IgD-negative memory B cell (primary cell): ENCODE measurements around the gene CARHSP1. TPM values are rescaled to one million over a fixed set of nuclear protein-coding genes. Genes with fewer than 3 reads are reported as not detected.

Experiments
- H3K27ac Mint-ChIP-seq, 3 donors: one replicate each; pipeline ENCODE4 v1.8.0; 2020 to 2022; ENCODE audit warnings: mild to moderate bottlenecking in 3 of 3, mixed read lengths in 3 of 3, moderate library complexity in 1 of 3
- H3K27me3 Mint-ChIP-seq: one replicate; pipeline ENCODE4 v1.8.0; 2021; ENCODE audit warnings: mixed read lengths
- H3K36me3 Mint-ChIP-seq: one replicate; pipeline ENCODE4 v1.8.0; 2020; ENCODE audit warnings: mild to moderate bottlenecking, mixed read lengths
- H3K4me1 Mint-ChIP-seq, 3 donors: one replicate each; pipeline ENCODE4 v1.8.0; 2020 to 2022; ENCODE audit warnings: mixed read lengths in 3 of 3, mild to moderate bottlenecking in 1 of 3
- H3K4me3 Mint-ChIP-seq, 4 donors: one replicate each; pipeline ENCODE4 v1.8.0; 2020 to 2022; ENCODE audit warnings: mild to moderate bottlenecking in 4 of 4, mixed read lengths in 4 of 4, moderate library complexity in 3 of 4
- H3K9me3 Mint-ChIP-seq, 3 donors: one replicate each; pipeline ENCODE4 v1.8.0; 2020 to 2021; ENCODE audit warnings: mixed read lengths in 3 of 3, mild to moderate bottlenecking in 1 of 3
- polyA plus RNA-seq: library from polyadenylated mRNA; unstranded; fragments of 300-500 nt; fragmentation: Illumina TruSeq; gene quantifications from one replicate; pipeline ENCODE4 v1.2.3, GENCODE V29; 2021

Gene CARHSP1
- polyA plus RNA-seq, 1 donor from 2014 or later = 36.4 TPM

GRCh38 chr16:8869212-8869987 is 594 bp upstream of the CARHSP1 start:
- H3K9me3 Mint-ChIP-seq = no peaks in the 10 kb centered on the region
- no peaks in the 10 kb centered on the region for H3K36me3 Mint-ChIP-seq
- no peaks in the 10 kb centered on the region for H3K27me3 Mint-ChIP-seq
- peak overlapping the region; percentile 86 to 98 (median 92) for H3K4me3 Mint-ChIP-seq
- H3K4me1 Mint-ChIP-seq = peaks cover 33 to 39% (median 33%) of the 10 kb centered on the region in 3 donors
- peak overlapping the region; percentile 71 to 87 (median 85) for H3K27ac Mint-ChIP-seq

- Mint-ChIP-seq H3K4me1 (peaks cover 34 to 45% (median 39%) of the 10 kb centered on the region in 3 donors), H3K4me3 (peak overlapping the region; percentile 89 to 96 (median 92))
Measured at GRCh38 chr16:8867932-8868415, 832 bp downstream of the CARHSP1 start.

GRCh38 chr16:8867216-8867931 is 1.4 kb downstream of the CARHSP1 start:
- Mint-ChIP-seq H3K4me1 (peaks cover 34 to 45% (median 39%) of the 10 kb centered on the region in 3 donors), H3K36me3 (no peaks in the 10 kb centered on the region), H3K27me3 (no peaks in the 10 kb centered on the region), H3K9me3 (no peaks in the 10 kb centered on the region), H3K27ac (peak overlapping the region; percentile 71 to 91 (median 82)), H3K4me3 (peak overlapping the region; percentile 89 to 96 (median 92))

More at GRCh38 chr16:8867932-8868415, 832 bp downstream of the CARHSP1 start:
- Mint-ChIP-seq H3K36me3 (no peaks in the 10 kb centered on the region), H3K9me3 (no peaks in the 10 kb centered on the region), H3K27ac (peak overlapping the region; percentile 71 to 91 (median 82)), H3K27me3 (no peaks in the 10 kb centered on the region)

GRCh38 chr16:8866884-8867215 is 2.0 kb downstream of the CARHSP1 start:
- H3K36me3 Mint-ChIP-seq = no peaks in the 10 kb centered on the region
- no peaks in the 10 kb centered on the region for H3K9me3 Mint-ChIP-seq
- H3K27ac Mint-ChIP-seq = peak overlapping the region; percentile 71 to 82 (median 71)
- no peaks in the 10 kb centered on the region for H3K27me3 Mint-ChIP-seq
- H3K4me3 Mint-ChIP-seq = peak overlapping the region; percentile 89 to 96 (median 92)
- peaks cover 34 to 49% (median 39%) of the 10 kb centered on the region in 3 donors for H3K4me1 Mint-ChIP-seq

- no peaks in the 10 kb centered on the region for H3K9me3 Mint-ChIP-seq
- no peaks in the 10 kb centered on the region for H3K36me3 Mint-ChIP-seq
- H3K27me3 Mint-ChIP-seq = no peaks in the 10 kb centered on the region
- peak overlapping the region in 2 of 4 donors; percentile 76 to 81 for H3K4me3 Mint-ChIP-seq
- peak overlapping the region in 1 of 3 donors; percentile 69 for H3K27ac Mint-ChIP-seq
- peaks cover 34 to 49% (median 39%) of the 10 kb centered on the region in 3 donors for H3K4me1 Mint-ChIP-seq
Measured at GRCh38 chr16:8866118-8866883, 2.5 kb downstream of the CARHSP1 start.

GRCh38 chr16:8865145-8865882 is 3.5 kb downstream of the CARHSP1 start:
- H3K36me3 Mint-ChIP-seq = no peaks in the 10 kb centered on the region
- H3K27me3 Mint-ChIP-seq = no peaks in the 10 kb centered on the region
- peak overlapping the region in 2 of 3 donors; percentile 69 to 76 for H3K27ac Mint-ChIP-seq
- peak overlapping the region in 2 of 4 donors; percentile 58 to 81 for H3K4me3 Mint-ChIP-seq
- H3K4me1 Mint-ChIP-seq = peaks cover 27 to 44% (median 32%) of the 10 kb centered on the region in 3 donors
- H3K9me3 Mint-ChIP-seq = no peaks in the 10 kb centered on the region

- peaks cover 27 to 44% (median 32%) of the 10 kb centered on the region in 3 donors for H3K4me1 Mint-ChIP-seq
- H3K9me3 Mint-ChIP-seq = no peaks in the 10 kb centered on the region
- H3K27ac Mint-ChIP-seq = peak overlapping the region in 1 of 3 donors; percentile 76
- H3K36me3 Mint-ChIP-seq = no peaks in the 10 kb centered on the region
- H3K4me3 Mint-ChIP-seq = peak overlapping the region in 3 of 4 donors; percentile 61 to 81 (median 65)
- no peaks in the 10 kb centered on the region for H3K27me3 Mint-ChIP-seq
Measured at GRCh38 chr16:8864480-8865110, 4.2 kb downstream of the CARHSP1 start.

- Mint-ChIP-seq H3K9me3 (no peaks in the 10 kb centered on the region), H3K27ac (peak overlapping the region in 1 of 3 donors; percentile 70), H3K4me1 (peaks cover 20 to 41% (median 28%) of the 10 kb centered on the region in 3 donors), H3K4me3 (peak overlapping the region in 3 of 4 donors; percentile 61 to 65 (median 65)), H3K27me3 (no peaks in the 10 kb centered on the region), H3K36me3 (no peaks in the 10 kb centered on the region)
Measured at GRCh38 chr16:8863594-8864424, 5.0 kb downstream of the CARHSP1 start.

- H3K36me3 Mint-ChIP-seq = no peaks in the 10 kb centered on the region
- peak overlapping the region in 1 of 3 donors; percentile 31 for H3K27ac Mint-ChIP-seq
- no peak overlapping the region for H3K4me3 Mint-ChIP-seq
- H3K27me3 Mint-ChIP-seq = no peaks in the 10 kb centered on the region
- no peaks in the 10 kb centered on the region for H3K9me3 Mint-ChIP-seq
- H3K4me1 Mint-ChIP-seq = peaks cover 14 to 35% (median 26%) of the 10 kb centered on the region in 3 donors
Measured at GRCh38 chr16:8862309-8863130, 6.3 kb downstream of the CARHSP1 start.

GRCh38 chr16:8861563-8862308 is 7.1 kb downstream of the CARHSP1 start:
- no peaks in the 10 kb centered on the region for H3K9me3 Mint-ChIP-seq
- H3K27ac Mint-ChIP-seq = peak overlapping the region in 2 of 3 donors; percentile 31 to 47
- H3K4me3 Mint-ChIP-seq = no peak overlapping the region
- peaks cover 13 to 32% (median 25%) of the 10 kb centered on the region in 3 donors for H3K4me1 Mint-ChIP-seq
- H3K27me3 Mint-ChIP-seq = no peaks in the 10 kb centered on the region
- H3K36me3 Mint-ChIP-seq = peaks cover 2% of the 10 kb centered on the region

GRCh38 chr16:8859913-8860881 is 8.6 kb downstream of the CARHSP1 start:
- H3K4me3 Mint-ChIP-seq = no peak overlapping the region
- H3K27ac Mint-ChIP-seq = peak overlapping the region in 1 of 3 donors; percentile 80
- H3K36me3 Mint-ChIP-seq = peaks cover 3% of the 10 kb centered on the region
- H3K9me3 Mint-ChIP-seq = no peaks in the 10 kb centered on the region
- no peaks in the 10 kb centered on the region for H3K27me3 Mint-ChIP-seq
- H3K4me1 Mint-ChIP-seq = peaks cover 9 to 28% (median 20%) of the 10 kb centered on the region in 3 donors
